ENCODE results near the gene MRGPRG. TPM values are rescaled to one million over a fixed set of nuclear protein-coding genes. Genes with fewer than 3 reads are reported as not detected.

Gene MRGPRG
- total and polyA plus RNA-seq, 2 donors from 2014 or later = not detected

DNA sequence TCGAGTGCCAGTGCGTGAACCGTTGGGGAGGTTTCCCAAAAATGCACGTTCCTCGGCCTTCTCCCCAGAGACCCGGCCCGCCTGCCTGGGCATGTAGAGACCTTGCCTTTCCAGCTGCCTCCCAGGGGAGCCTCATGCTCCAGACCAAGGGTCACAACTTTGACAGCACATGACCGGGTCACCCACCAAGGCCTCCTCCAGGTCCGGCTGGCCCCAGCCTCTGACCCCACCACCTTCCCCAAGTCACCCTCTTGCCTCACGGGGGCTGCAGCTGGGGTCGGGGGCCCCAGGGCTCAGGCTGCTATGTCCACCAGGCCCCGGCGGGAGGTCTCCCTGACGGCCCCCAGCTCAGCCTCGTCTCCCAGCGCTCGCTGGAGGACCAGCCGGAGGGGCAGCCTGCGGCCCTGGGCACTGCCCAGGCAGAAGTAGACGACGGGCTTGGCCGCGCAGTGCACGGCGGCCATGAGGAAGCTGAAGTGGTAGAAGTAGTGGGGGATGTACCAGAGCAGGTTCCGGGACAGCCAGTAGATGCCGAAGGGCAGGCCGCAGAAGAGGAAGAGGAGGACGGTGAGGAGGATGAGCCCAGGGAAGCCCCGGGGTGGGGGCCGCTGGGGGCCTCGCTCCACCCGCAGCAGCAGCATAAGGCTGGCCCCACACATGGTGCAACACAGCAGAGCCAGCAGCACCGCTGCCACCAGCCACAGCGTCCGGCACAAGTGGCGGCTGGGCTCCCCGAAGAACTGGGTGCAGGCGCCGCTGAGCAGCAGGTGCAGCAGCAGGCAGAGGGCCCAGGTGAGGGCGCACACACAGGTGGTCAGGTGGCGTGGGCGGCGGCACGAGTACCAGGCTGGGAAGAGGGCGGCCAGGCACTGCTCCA, 9.2 kb upstream of the MRGPRG start:
- H3K27me3 ChIP-seq (ENCODE audit: control insufficient read depth, insufficient read depth, low read length) = no peaks in the 10 kb centered on the region
- H3K9ac ChIP-seq (ENCODE audit: low read length in 3 of 3) = no peak overlapping the region
- no peak for TF ChIP-seq CTCF (IDR thresholded peaks at IDR 0.05; ENCODE audit: borderline replicate concordance, extremely low read depth, insufficient read depth)
- H3K4me1 ChIP-seq (ENCODE audit: control insufficient read depth in 2 of 3, insufficient read depth in 2 of 3, low read depth in 1 of 3, low read length in 3 of 3) = peaks cover 0 to 3% (median 0%) of the 10 kb centered on the region in 3 donors
- H3K4me3 ChIP-seq (ENCODE audit: low read length in 3 of 3) = no peak overlapping the region
- intact Hi-C loops (cut with DNase I) = no loop called here
- H3K9me3 ChIP-seq (ENCODE audit: control insufficient read depth in 2 of 3, insufficient read depth in 1 of 3, low read length in 3 of 3) = no peaks in the 10 kb centered on the region
- DNase-seq (peak in 2 of 5 donors; percentile 38 to 74), FAIRE-seq (no peak)
- no peak overlapping the region for H3K27ac ChIP-seq (ENCODE audit: low read depth in 2 of 2, low read length in 2 of 2)
- no peaks in the 10 kb centered on the region for H3K36me3 ChIP-seq (ENCODE audit: control insufficient read depth in 2 of 3, insufficient read depth in 3 of 3, low read length in 3 of 3)

DNA sequence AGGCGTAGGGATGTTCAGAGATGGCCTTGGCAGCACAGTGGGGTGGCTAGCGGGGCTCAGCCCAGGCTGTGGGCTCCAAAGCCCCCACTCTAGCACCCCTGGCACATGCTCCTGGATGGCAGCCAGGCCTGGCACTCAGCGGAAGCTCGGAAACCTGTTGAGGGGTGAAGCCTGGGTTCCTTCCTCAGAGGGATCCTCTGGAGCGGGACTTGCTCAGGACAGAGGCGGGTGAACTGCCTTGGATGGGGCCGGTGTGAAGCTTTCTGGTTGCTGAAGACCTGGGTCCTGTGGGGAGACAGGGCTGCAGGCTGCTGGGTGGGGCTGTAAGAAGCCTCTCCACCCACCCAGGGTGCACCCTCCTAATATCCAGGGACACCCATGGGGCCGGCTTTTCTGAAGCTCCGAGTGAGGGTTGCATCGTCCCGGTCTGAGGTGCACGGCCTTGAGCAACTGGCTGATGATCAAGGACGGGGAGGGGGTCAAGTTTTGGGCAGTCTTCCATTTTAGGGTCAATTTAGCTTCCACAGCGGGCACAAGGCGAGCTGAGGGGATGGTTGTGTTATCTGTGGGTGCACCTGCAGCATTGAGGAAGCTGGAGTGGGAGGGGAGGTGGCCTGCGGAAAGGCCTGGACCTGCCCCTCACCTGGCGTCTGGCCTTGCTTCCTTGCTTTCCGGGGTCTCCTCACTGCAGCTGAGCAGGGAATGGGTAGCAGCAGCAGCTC, 8.4 kb upstream of the MRGPRG start:
- intact Hi-C loops (cut with DNase I) = no loop called here
- Histone ChIP-seq H3K9ac (ENCODE audit: low read length in 3 of 3) (no peak overlapping the region), H3K4me3 (ENCODE audit: low read length in 3 of 3) (no peak overlapping the region), H3K4me1 (ENCODE audit: control insufficient read depth in 2 of 3, insufficient read depth in 2 of 3, low read depth in 1 of 3, low read length in 3 of 3) (peaks cover 0 to 3% (median 0%) of the 10 kb centered on the region in 3 donors), H3K27ac (ENCODE audit: low read depth in 2 of 2, low read length in 2 of 2) (no peak overlapping the region), H3K36me3 (ENCODE audit: control insufficient read depth in 2 of 3, insufficient read depth in 3 of 3, low read length in 3 of 3) (no peaks in the 10 kb centered on the region), H3K27me3 (ENCODE audit: control insufficient read depth, insufficient read depth, low read length) (no peaks in the 10 kb centered on the region), H3K9me3 (ENCODE audit: control insufficient read depth in 2 of 3, insufficient read depth in 1 of 3, low read length in 3 of 3) (no peaks in the 10 kb centered on the region)
- no peak for TF ChIP-seq CTCF (IDR thresholded peaks at IDR 0.05; ENCODE audit: borderline replicate concordance, extremely low read depth, insufficient read depth)
- no peak for FAIRE-seq
- peak in 1 of 5 donors; percentile 68 for DNase-seq

DNA sequence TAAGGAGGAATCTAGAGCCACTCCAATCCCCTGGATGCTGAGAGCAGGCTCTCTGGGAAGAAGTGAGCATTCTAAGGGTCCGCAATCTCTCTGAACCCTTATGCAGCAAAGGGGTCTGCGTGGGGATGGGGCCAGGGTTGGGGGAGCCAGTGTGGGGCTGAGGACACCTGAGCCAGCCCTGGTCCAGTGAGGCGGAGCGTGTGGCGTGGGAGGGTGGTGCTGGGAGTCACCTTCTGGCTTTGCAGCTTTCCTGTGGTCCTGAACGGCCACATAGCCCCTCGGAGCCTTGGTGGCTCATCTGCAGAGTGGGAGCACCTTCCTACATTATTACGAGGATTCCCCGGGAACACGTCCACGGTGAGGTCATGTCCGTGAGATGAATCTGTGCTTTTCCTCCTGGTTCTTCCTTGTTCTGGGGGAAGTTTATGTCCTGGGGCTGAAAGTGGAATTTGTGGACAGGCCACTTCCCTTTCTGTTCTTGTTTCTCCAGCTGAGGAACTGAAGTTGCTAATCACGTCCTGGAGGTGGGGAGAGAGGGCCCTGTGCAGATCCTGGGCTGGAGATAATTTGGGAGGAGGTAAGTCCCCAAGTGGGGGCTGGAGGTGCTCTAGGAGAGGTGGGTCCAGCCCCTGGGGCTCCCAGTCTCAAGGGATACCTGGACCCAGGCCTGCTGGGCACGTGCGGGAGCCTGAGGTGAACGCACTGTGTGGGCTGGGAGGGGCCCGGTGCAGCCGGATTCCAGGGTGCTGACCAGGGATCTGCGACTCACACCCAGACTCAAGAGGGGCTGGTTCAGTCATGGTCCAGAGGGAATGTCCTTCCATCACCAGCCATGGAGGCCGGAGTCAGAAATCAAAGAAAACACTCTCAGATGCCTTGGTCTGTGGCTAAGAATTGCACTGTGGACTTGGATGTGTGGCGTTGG, 7.5 kb upstream of the MRGPRG start:
- Histone ChIP-seq H3K4me1 (ENCODE audit: control insufficient read depth in 2 of 3, insufficient read depth in 2 of 3, low read depth in 1 of 3, low read length in 3 of 3) (peaks cover 0 to 3% (median 0%) of the 10 kb centered on the region in 3 donors), H3K9me3 (ENCODE audit: control insufficient read depth in 2 of 3, insufficient read depth in 1 of 3, low read length in 3 of 3) (no peaks in the 10 kb centered on the region), H3K27me3 (ENCODE audit: control insufficient read depth, insufficient read depth, low read length) (no peaks in the 10 kb centered on the region), H3K4me3 (ENCODE audit: low read length in 3 of 3) (no peak overlapping the region), H3K9ac (ENCODE audit: low read length in 3 of 3) (no peak overlapping the region), H3K27ac (ENCODE audit: low read depth in 2 of 2, low read length in 2 of 2) (no peak overlapping the region), H3K36me3 (ENCODE audit: control insufficient read depth in 2 of 3, insufficient read depth in 3 of 3, low read length in 3 of 3) (no peaks in the 10 kb centered on the region)
- no peak for TF ChIP-seq CTCF (IDR thresholded peaks at IDR 0.05; ENCODE audit: borderline replicate concordance, extremely low read depth, insufficient read depth)
- DNase-seq (peak in 1 of 5 donors; percentile 46), FAIRE-seq (no peak)
- intact Hi-C loops (cut with DNase I) = no loop called here

All from kidney (tissue), 14 donors.